OCI-LY1 (cell line): ENCODE measurements around the gene MSRB3.
"Not testable (repeated sequence)": the region's sequence is repeated elsewhere in the genome, so short reads cannot be mapped to it uniquely, and the experiment has no call there.

ENCODE experiments used
- H2AFZ ChIP-seq: fragments of 200-600 bp; sonication (generic), shearing (Covaris generic); 2 replicates; pipeline ENCODE4 v1.6.0; 2014; ENCODE audit warnings: antibody characterized with exemption, mild to moderate bottlenecking, low read length
- H3F3A ChIP-seq: fragments of 200-600 bp; sonication (generic), shearing (Covaris generic); 2 replicates; pipeline ENCODE4 v1.6.0; 2014; ENCODE audit warnings: mild to moderate bottlenecking, antibody characterized with exemption, low read length, moderate library complexity; ENCODE audit not compliant: insufficient read depth
- H3K27ac ChIP-seq: fragments of 200-600 bp; sonication (generic); 2 replicates; pipeline ENCODE4 v1.5.1; 2014; ENCODE audit warnings: low read length, mixed run types, mild to moderate bottlenecking, low read depth; ENCODE audit not compliant: poor library complexity, severe bottlenecking
- H3K27me3 ChIP-seq: fragments of 200-600 bp; sonication (generic); 2 replicates; pipeline ENCODE4 v1.6.0; 2014; ENCODE audit warnings: antibody characterized with exemption, mild to moderate bottlenecking, low read length, moderate library complexity; ENCODE audit not compliant: insufficient read depth
- H3K36me3 ChIP-seq: fragments of 200-600 bp; sonication (generic); 2 replicates; pipeline ENCODE4 v1.6.1; 2014; ENCODE audit warnings: mild to moderate bottlenecking, antibody characterized with exemption, low read length, moderate library complexity, mixed read lengths; ENCODE audit not compliant: insufficient read depth
- H3K4me1 ChIP-seq: fragments of 200-600 bp; sonication (generic); 2 replicates; pipeline ENCODE4 v1.5.1; 2014; ENCODE audit warnings: mild to moderate bottlenecking, low read length, moderate library complexity; ENCODE audit not compliant: insufficient read depth, severe bottlenecking
- H3K4me2 ChIP-seq: fragments of 200-600 bp; sonication (generic), shearing (Covaris generic); 2 replicates; pipeline ENCODE4 v1.6.1; 2014; ENCODE audit warnings: low read length
- H3K4me3 ChIP-seq: fragments of 200-600 bp; sonication (generic); 2 replicates; pipeline ENCODE4 v1.5.1; 2014; ENCODE audit warnings: low read length, low read depth, mild to moderate bottlenecking, mixed read lengths; ENCODE audit not compliant: poor library complexity, severe bottlenecking
- H3K79me2 ChIP-seq: fragments of 200-600 bp; shearing (Covaris generic); 2 replicates; pipeline ENCODE4 v1.6.1; 2016; ENCODE audit warnings: mixed run types, low read length, mixed read lengths; ENCODE audit not compliant: insufficient read depth
- H3K9ac ChIP-seq: fragments of 200-600 bp; sonication (generic), shearing (Covaris generic); 2 replicates; pipeline ENCODE4 v1.6.1; 2014; ENCODE audit warnings: mild to moderate bottlenecking, low read length, mixed read lengths
- H3K9me2 ChIP-seq: fragments of 200-600 bp; sonication (generic), shearing (Covaris generic); 2 replicates; pipeline ENCODE4 v1.6.1; 2014; ENCODE audit warnings: low read depth, mild to moderate bottlenecking, low read length, mixed read lengths
- H3K9me3 ChIP-seq: fragments of 200-600 bp; shearing (Covaris generic); 2 replicates; pipeline ENCODE4 v1.6.1; 2014; ENCODE audit warnings: low read length, mixed read lengths
- H4K20me1 ChIP-seq: fragments of 200-600 bp; sonication (generic), shearing (Covaris generic); 2 replicates; pipeline ENCODE4 v1.6.0; 2016; ENCODE audit warnings: mild to moderate bottlenecking, low read length; ENCODE audit not compliant: insufficient read depth
- EZH2 ChIP-seq: fragments of 200-600 bp; sonication (generic), shearing (Covaris generic); IDR thresholded peaks from 2 replicates; pipeline ENCODE4 v1.8.0; 2017; ENCODE audit warnings: borderline replicate concordance, mixed run types, mild to moderate bottlenecking, antibody characterized with exemption, low read length, moderate library complexity, mixed read lengths
- TF ChIP-seq, protein P1 (sequence below): fragments of 200-600 bp; sonication (generic), shearing (Covaris generic); IDR thresholded peaks from 2 replicates; pipeline ENCODE4 v1.5.1; 2017; ENCODE audit warnings: mild to moderate bottlenecking, antibody characterized with exemption, low read length, moderate library complexity, mixed read lengths

Gene MSRB3

DNA sequence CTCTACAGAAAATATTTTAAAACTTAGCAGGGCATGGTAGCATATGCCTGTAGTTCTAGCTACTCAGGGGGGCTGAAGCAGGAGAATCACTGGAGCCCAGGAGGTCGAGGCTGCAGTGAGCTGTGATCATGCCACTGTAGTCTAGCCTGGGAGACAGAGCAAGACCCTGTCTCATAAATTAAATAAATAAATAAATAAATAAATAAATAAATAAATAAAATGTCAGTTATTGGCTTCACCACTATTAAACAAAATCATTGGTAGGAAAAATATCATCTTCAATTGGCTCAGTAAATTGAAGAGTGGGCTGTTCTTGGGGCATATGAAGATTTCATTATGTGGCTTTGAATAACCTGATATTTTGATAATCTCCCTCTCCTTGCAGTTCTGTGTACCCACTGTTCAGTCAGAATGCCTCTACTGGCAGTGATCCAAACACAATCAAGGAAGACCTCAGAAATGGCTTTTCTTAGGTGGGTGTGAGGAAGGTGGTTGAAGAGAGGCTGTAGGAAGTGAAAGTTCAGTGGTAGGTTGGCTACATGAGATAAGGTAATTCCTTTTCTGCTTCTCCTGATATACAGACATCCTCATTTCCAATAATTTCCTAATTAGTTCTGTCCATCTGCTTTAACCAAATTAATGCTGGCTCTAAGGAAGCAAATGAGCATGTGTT lies 175.8 kb downstream of the MSRB3 start:
- H3K27ac ChIP-seq = no peak overlapping the region
- H4K20me1 ChIP-seq = no peaks in the 10 kb centered on the region
- H3K4me1 ChIP-seq = no peaks in the 10 kb centered on the region
- no peaks in the 10 kb centered on the region for H3K36me3 ChIP-seq
- no peaks in the 10 kb centered on the region for H3K79me2 ChIP-seq
- TF ChIP-seq, protein P1, sequence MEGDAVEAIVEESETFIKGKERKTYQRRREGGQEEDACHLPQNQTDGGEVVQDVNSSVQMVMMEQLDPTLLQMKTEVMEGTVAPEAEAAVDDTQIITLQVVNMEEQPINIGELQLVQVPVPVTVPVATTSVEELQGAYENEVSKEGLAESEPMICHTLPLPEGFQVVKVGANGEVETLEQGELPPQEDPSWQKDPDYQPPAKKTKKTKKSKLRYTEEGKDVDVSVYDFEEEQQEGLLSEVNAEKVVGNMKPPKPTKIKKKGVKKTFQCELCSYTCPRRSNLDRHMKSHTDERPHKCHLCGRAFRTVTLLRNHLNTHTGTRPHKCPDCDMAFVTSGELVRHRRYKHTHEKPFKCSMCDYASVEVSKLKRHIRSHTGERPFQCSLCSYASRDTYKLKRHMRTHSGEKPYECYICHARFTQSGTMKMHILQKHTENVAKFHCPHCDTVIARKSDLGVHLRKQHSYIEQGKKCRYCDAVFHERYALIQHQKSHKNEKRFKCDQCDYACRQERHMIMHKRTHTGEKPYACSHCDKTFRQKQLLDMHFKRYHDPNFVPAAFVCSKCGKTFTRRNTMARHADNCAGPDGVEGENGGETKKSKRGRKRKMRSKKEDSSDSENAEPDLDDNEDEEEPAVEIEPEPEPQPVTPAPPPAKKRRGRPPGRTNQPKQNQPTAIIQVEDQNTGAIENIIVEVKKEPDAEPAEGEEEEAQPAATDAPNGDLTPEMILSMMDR = no peak
- no peak for TF ChIP-seq EZH2
- no peak overlapping the region for H3K4me2 ChIP-seq
- no peak overlapping the region for H2AFZ ChIP-seq
- H3K27me3 ChIP-seq = no peaks in the 10 kb centered on the region
- H3K9me3 ChIP-seq = no peaks in the 10 kb centered on the region
- H3K9me2 ChIP-seq = no peaks in the 10 kb centered on the region
- no peak overlapping the region for H3K4me3 ChIP-seq
- H3K9ac ChIP-seq = no peak overlapping the region
- no peaks in the 10 kb centered on the region for H3F3A ChIP-seq

DNA sequence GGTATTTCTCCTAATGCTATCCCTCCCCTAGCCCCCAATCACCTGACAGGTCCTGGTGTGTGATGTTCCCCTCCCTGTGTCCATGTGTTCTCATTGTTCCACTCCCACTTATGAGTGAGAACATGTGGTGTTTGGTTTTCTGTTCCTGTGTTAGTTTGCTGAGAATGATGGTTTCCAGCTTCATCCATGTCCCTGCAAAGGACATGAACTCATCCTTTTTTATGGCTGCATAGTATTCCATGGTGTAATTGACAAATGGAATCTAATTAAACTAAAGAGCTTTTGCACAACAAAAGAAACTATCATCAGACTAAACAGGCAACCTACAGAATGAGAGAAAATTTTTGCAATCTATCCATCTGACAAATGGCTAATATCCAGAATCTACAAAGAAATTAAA lies 178.9 kb downstream of the MSRB3 start:
- not testable (repeated sequence) for H3K9ac ChIP-seq, H3K27me3 ChIP-seq, H3K4me3 ChIP-seq, H3K4me2 ChIP-seq, H3K9me2 ChIP-seq, H3K9me3 ChIP-seq, H3K36me3 ChIP-seq, H3F3A ChIP-seq, H3K27ac ChIP-seq, H3K4me1 ChIP-seq, H3K79me2 ChIP-seq, H4K20me1 ChIP-seq, H2AFZ ChIP-seq

GRCh38 chr12:65458718-65459117 lies 180.2 kb downstream of the MSRB3 start:
- Histone ChIP-seq H2AFZ (no peak overlapping the region), H3K27ac (no peak overlapping the region), H3F3A (no peaks in the 10 kb centered on the region), H3K9me2 (no peaks in the 10 kb centered on the region), H3K4me2 (no peak overlapping the region), H3K79me2 (no peaks in the 10 kb centered on the region), H3K4me1 (no peaks in the 10 kb centered on the region), H4K20me1 (no peaks in the 10 kb centered on the region), H3K27me3 (no peaks in the 10 kb centered on the region), H3K9me3 (no peaks in the 10 kb centered on the region), H3K36me3 (no peaks in the 10 kb centered on the region), H3K4me3 (no peak overlapping the region), H3K9ac (no peak overlapping the region)
- no peak for TF ChIP-seq EZH2
- TF ChIP-seq, protein P1 = no peak

GRCh38 chr12:65459545-65459944 lies 181.1 kb downstream of the MSRB3 start:
- Histone ChIP-seq H3K9ac (no peak overlapping the region), H3K4me2 (no peak overlapping the region), H3F3A (no peaks in the 10 kb centered on the region), H2AFZ (no peak overlapping the region), H3K4me1 (no peaks in the 10 kb centered on the region), H3K4me3 (no peak overlapping the region), H3K27me3 (no peaks in the 10 kb centered on the region), H3K79me2 (no peaks in the 10 kb centered on the region), H4K20me1 (no peaks in the 10 kb centered on the region), H3K9me2 (no peaks in the 10 kb centered on the region), H3K27ac (no peak overlapping the region), H3K9me3 (no peaks in the 10 kb centered on the region), H3K36me3 (no peaks in the 10 kb centered on the region)
- TF ChIP-seq, protein P1 = no peak
- TF ChIP-seq EZH2 = no peak
